HPDE6-E6E7 (cell line): ENCODE results near the gene SARNP.
A peak's percentile ranks its signal among the peaks of the same experiment; 100 is the strongest.
"Not testable (repeated sequence)": the region's sequence is repeated elsewhere in the genome, so short reads cannot be mapped to it uniquely, and the experiment has no call there.

Experiments used
- DNase-seq: peaks from one replicate; pipeline ENCODE4 v3.0.0; 2011; ENCODE audit warnings: missing footprints; ENCODE audit errors: extremely low spot score

SARNP gene

GRCh38 chr12:55839345-55840140 lies 22.0 kb upstream of the SARNP start:
- DNase-seq, result no peak

GRCh38 chr12:55838361-55838760 lies 20.8 kb upstream of the SARNP start:
- DNase-seq, result no peak

GRCh38 chr12:55834400-55834799 lies 16.9 kb upstream of the SARNP start:
- not testable (repeated sequence) for DNase-seq

GRCh38 chr12:55833056-55833455 lies 15.5 kb upstream of the SARNP start:
- no peak for DNase-seq

GRCh38 chr12:55831447-55831815 lies 13.9 kb upstream of the SARNP start:
- DNase-seq, result no peak

- DNase-seq, result no peak
Observed at GRCh38 chr12:55830601-55831446, 13.3 kb upstream of the SARNP start.

GRCh38 chr12:55829967-55830600 lies 12.6 kb upstream of the SARNP start:
- DNase-seq, result no peak

- DNase-seq, result no peak
Observed at GRCh38 chr12:55828357-55828756, 10.8 kb upstream of the SARNP start.

GRCh38 chr12:55827806-55828205 lies 10.3 kb upstream of the SARNP start:
- no peak for DNase-seq

- no peak for DNase-seq
Observed at GRCh38 chr12:55824726-55825125, 7.2 kb upstream of the SARNP start.

- no peak for DNase-seq
Observed at GRCh38 chr12:55823419-55823818, 5.9 kb upstream of the SARNP start.

GRCh38 chr12:55822228-55822627 lies 4.7 kb upstream of the SARNP start:
- DNase-seq, result no peak

GRCh38 chr12:55820679-55821078 lies 3.2 kb upstream of the SARNP start:
- no peak for DNase-seq

- no peak for DNase-seq
Observed at GRCh38 chr12:55818886-55819285, 1.4 kb upstream of the SARNP start.

GRCh38 chr12:55818140-55818728 lies 710 bp upstream of the SARNP start:
- DNase-seq, result no peak

GRCh38 chr12:55816881-55817344 lies 611 bp downstream of the SARNP start:
- peak; percentile 34 for DNase-seq

GRCh38 chr12:55815473-55815872 lies 2.1 kb downstream of the SARNP start:
- DNase-seq, result no peak

- DNase-seq, result no peak
Observed at GRCh38 chr12:55814257-55814656, 3.3 kb downstream of the SARNP start.

- DNase-seq, result no peak
Observed at GRCh38 chr12:55812088-55812487, 5.4 kb downstream of the SARNP start.

GRCh38 chr12:55809274-55809673 lies 8.2 kb downstream of the SARNP start:
- no peak for DNase-seq

- no peak for DNase-seq
Observed at GRCh38 chr12:55806982-55807381, 10.5 kb downstream of the SARNP start.

GRCh38 chr12:55797550-55797949 lies 20.0 kb downstream of the SARNP start:
- no peak for DNase-seq
